HG03565 (cell line): ENCODE measurements around the gene CDH5.

Source experiments
- ATAC-seq: cut with Tn5 transposase; IDR thresholded peaks from one replicate; pipeline ENCODE4 v1.9.1; 2021; ENCODE audit warnings: mild to moderate bottlenecking, moderate library complexity; ENCODE audit not compliant: unreplicated experiment

CDH5 gene

GRCh38 chr16:66372078-66372897, 5.8 kb downstream of the CDH5 start:
- ATAC-seq, result no peak

DNA sequence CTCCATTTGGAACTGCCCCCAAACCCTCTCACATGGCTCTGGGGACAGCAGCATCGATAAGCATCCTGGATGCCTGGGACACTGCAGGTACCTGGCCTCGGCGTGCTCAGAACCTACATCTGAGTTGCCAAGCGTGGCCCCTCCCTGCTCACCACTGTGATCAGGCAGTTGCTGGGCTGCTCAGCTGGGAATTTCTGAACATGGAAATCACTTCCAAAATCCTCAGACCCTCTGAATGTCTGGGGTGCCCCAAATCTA, 6.3 kb downstream of the CDH5 start:
- ATAC-seq, result no peak

GRCh38 chr16:66373667-66374066, 7.2 kb downstream of the CDH5 start:
- no peak for ATAC-seq

GRCh38 chr16:66374176-66374575, 7.7 kb downstream of the CDH5 start:
- ATAC-seq, result no peak

DNA sequence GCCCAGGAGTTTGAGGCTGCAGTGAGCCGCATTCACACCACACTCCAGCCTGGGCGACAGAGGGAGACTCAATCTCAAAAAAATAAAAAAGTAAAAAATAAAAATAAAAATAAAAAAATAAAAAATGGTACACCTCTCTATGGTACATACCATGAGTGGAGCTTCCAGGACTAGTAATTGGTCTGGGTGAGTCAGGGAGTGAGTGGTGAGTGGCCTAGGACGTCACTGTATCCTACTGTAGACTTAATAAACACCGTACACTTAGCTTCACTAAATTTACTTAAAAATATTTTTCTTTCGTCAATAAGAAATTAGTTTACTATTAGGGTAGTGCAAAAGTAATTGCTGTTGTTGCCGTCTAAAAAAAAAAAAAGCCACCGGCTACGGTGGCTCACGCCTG, 9.0 kb downstream of the CDH5 start:
- ATAC-seq, result no peak

GRCh38 chr16:66376114-66376513, 9.6 kb downstream of the CDH5 start:
- no peak for ATAC-seq

GRCh38 chr16:66376577-66377305, 10.2 kb downstream of the CDH5 start:
- ATAC-seq, result no peak

DNA sequence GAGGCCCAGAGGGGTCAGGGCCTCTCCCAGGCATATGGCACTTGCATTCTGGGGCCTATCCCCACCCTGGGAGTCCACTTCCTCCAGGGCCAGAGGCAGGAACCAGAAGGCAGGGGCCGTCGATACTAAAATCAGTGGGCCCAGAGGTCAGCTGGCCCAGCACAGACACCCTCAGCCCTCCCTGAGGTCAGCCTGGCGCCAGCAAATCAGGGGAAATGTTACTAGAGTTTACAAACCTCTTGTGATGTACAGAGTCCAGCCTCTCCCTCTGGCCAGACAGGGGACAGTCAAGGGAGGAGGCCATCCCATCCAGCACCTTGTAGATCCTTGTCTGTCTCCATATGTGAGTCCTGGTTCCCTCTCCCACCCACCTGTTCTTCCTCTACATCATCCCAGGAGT, 10.8 kb downstream of the CDH5 start:
- no peak for ATAC-seq

GRCh38 chr16:66378741-66379570, 12.5 kb downstream of the CDH5 start:
- no peak for ATAC-seq

DNA sequence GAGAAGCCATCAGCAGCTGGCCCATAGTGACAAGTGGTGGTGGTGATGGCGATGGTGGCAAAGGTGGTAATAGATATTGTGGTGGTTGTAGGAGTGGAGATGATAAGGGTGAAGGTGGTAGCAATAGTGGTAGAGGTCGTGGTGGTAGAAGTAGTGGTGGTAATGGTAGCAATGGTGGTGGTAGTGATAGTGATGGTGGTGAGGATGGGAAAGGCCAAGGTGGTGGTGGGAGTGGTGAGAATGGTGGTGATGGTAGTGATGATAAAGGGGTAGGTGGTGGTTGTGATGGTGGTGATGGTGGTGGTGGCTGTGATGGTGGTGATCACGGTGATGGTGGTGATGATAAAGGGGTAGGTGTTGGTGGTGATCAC, 13.1 kb downstream of the CDH5 start:
- ATAC-seq, result no peak

GRCh38 chr16:66380421-66380820, 13.9 kb downstream of the CDH5 start:
- ATAC-seq, result no peak

DNA sequence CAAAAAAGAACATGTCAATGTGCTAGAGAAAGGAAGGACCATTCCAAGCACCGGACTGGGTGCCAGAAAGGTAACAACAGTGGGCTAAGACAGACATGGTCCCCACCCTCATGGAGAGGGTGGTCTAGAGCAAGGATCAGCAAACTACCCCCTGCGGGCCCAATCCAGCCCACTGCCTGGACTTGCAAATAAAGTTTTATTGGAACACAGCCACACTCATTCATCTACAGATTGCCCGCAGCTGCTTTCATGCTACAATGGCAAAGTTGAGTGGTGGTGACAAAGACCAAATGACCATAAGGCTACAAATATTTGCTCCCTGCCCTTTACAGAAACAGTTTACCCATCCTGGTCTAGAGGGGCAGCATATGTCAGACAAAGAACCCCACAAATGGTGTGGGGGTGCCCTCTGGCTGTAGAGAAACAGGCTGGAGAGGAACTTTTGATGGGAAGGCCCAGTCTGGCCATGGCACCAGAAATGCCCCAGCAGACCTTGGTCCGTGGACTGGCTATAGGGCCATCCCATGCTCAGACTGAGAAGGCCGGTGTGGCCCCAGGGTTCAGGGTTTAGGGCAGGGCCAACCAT, 15.2 kb downstream of the CDH5 start:
- ATAC-seq, result no peak

GRCh38 chr16:66382171-66382965, 15.9 kb downstream of the CDH5 start:
- ATAC-seq, result no peak

DNA sequence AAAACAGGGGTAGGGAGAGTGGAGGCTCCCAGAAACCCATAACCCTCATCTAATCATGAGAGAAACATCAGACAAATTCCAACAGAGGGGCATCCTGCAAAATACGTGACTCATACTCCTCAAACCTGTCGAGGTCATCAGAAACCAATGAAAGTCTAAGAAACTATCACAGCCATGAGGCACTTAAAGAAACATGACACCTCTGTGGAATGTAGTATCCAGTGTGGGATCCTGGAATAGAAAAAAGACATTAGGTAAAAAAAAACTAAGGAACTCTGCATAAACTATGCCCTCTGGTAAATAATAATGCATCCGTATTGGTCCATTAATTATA, 16.4 kb downstream of the CDH5 start:
- no peak for ATAC-seq

DNA sequence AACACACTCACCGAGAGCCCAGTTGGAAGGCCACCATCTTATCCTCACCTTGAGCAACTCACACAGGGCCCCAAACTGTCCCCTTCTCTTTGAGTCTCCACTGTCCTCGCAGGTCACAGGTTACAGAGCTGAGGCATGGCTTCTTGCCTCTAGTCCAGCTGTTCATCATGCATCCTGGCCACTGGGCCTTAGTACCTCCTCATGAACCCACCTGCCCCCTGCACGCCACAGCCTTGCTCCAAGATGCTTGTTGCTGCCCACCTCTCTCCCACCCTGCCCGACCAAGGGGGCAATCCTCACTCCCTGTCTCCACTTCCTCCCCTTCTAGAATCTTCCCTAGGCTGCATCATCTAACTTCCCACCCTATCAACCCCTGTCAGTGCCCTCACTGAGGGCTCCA, 17.1 kb downstream of the CDH5 start:
- no peak for ATAC-seq

DNA sequence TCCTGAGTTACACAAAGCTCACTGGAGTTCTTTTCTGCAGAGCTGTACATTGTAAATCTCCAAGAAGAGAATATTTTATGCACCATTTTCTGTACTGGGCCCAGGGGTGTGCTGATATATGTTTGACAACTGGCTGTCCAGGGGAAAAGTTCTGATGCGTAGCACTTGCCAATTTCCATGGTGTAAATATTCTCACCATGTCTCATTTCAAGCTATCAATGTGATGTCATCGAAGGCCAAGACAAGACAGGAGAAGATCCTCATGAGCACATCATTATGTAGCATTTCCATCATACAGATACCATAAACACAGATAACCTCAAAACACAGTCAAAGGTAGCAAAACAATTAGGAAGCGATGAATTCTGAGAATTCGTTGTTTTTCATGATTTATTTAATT, 18.9 kb downstream of the CDH5 start:
- ATAC-seq, result no peak

GRCh38 chr16:66386629-66387622, 20.4 kb downstream of the CDH5 start:
- ATAC-seq, result no peak

DNA sequence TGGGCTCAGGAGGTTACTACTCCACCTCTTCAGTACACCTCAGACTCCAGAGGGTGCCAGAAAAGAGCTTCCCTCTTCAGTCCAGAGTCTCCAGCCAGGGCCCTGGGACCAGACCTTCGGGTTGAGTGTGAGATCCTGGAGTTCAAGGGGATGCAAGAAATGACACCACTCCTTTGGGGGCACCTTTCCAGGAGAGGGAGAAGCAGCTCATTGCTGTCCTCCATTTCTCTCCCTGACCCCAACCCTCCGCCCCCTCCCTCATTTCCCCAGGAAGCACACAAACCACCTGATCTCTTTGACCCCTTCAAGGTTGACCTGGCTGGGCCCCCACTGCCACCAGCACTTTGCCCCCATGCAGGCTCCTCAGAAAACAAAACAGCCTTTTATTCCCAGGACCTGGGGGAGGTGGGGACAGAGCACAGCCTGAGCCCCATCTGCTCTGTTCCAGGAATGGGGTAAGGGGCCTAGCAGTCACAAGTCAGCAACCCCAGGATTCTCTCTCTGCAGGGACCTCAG, 21.4 kb downstream of the CDH5 start:
- no peak for ATAC-seq

GRCh38 chr16:66388350-66389139, 22.1 kb downstream of the CDH5 start:
- ATAC-seq, result no peak
